Osteoblast (primary cell): ENCODE results near the gene MIPEP. TPM values are rescaled to one million over a fixed set of nuclear protein-coding genes. Genes with fewer than 3 reads are reported as not detected.

Experiments
- DNase-seq: peaks from one replicate; pipeline ENCODE4 v3.0.0; 2011; ENCODE audit warnings: low spot score, mixed read lengths; ENCODE audit not compliant: insufficient read length; ENCODE audit errors: missing footprints
- H2AFZ ChIP-seq: 2 replicates; pipeline ENCODE4 v1.6.0; 2011; ENCODE audit warnings: mild to moderate bottlenecking, low read length
- H3K27ac ChIP-seq: 2 replicates; pipeline ENCODE4 v1.5.1; 2011; ENCODE audit warnings: mild to moderate bottlenecking, low read depth, low read length, moderate library complexity
- H3K27me3 ChIP-seq: 2 replicates; pipeline ENCODE4 v1.6.0; 2012; ENCODE audit warnings: mild to moderate bottlenecking, control low read depth, inconsistent platforms, low read length, moderate library complexity; ENCODE audit not compliant: insufficient read depth
- H3K36me3 ChIP-seq: 2 replicates; pipeline ENCODE4 v1.5.1; 2011; ENCODE audit warnings: mild to moderate bottlenecking, low read length, control low read depth, moderate library complexity; ENCODE audit not compliant: insufficient read depth
- H3K4me1 ChIP-seq: 2 replicates; pipeline ENCODE4 v1.5.1; 2011; ENCODE audit warnings: mild to moderate bottlenecking, low read length, control low read depth, moderate library complexity; ENCODE audit not compliant: insufficient read depth
- H3K4me2 ChIP-seq: 2 replicates; pipeline ENCODE4 v1.6.0; 2011; ENCODE audit warnings: mild to moderate bottlenecking, low read length; ENCODE audit not compliant: insufficient read depth
- H3K4me3 ChIP-seq: fragments of 200-600 bp; sonication (generic); 3 replicates; pipeline ENCODE4 v1.5.1; 2012; ENCODE audit warnings: mild to moderate bottlenecking, low read length, inconsistent platforms; ENCODE audit not compliant: insufficient read depth
- H3K79me2 ChIP-seq: 2 replicates; pipeline ENCODE4 v1.6.0; 2012; ENCODE audit warnings: mild to moderate bottlenecking, low read length, control low read depth, inconsistent platforms; ENCODE audit not compliant: insufficient read depth
- H3K9me3 ChIP-seq: 2 replicates; pipeline ENCODE4 v1.5.1; 2011; ENCODE audit warnings: low read depth, low read length, control low read depth
- H4K20me1 ChIP-seq: 2 replicates; pipeline ENCODE4 v1.6.0; 2012; ENCODE audit warnings: mild to moderate bottlenecking, low read length, control low read depth; ENCODE audit not compliant: insufficient read depth
- total RNA-seq: library from RNA; depleted of rRNA; stranded (reverse); fragments of >200 nt; gene quantifications from 2 replicates; pipeline ENCODE4 v1.2.3, GENCODE V29; 2012
- TF ChIP-seq, protein P1 (sequence below): IDR thresholded peaks from 2 replicates; pipeline ENCODE4 v1.5.1; 2011; ENCODE audit warnings: mild to moderate bottlenecking, low read depth, low read length, moderate library complexity; ENCODE audit errors: extremely low read depth

The MIPEP gene
- total RNA-seq, 1 donor, result 29.3 TPM

DNA sequence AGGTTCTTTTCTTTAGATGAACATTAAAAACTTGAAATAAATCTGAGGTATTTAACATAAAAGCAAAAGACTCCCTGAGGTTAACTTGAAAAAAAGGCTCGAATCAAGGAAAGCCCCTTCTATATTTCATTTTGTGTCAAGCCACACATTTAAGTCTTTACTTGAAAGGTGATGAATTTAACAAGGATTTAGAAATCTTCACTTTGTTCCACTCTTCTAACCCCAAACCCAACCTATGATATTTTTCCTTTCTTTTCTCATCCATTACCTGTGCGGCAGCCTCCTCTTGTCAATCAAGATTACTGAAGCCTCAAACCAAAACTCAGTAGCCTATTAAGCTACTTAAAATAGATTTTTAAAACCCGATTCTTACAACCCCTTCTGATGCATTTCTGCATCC, 33.8 kb downstream of the MIPEP start:
- no peaks in the 10 kb centered on the region for H3K9me3 ChIP-seq
- H2AFZ ChIP-seq, result no peak overlapping the region
- TF ChIP-seq, protein P1, sequence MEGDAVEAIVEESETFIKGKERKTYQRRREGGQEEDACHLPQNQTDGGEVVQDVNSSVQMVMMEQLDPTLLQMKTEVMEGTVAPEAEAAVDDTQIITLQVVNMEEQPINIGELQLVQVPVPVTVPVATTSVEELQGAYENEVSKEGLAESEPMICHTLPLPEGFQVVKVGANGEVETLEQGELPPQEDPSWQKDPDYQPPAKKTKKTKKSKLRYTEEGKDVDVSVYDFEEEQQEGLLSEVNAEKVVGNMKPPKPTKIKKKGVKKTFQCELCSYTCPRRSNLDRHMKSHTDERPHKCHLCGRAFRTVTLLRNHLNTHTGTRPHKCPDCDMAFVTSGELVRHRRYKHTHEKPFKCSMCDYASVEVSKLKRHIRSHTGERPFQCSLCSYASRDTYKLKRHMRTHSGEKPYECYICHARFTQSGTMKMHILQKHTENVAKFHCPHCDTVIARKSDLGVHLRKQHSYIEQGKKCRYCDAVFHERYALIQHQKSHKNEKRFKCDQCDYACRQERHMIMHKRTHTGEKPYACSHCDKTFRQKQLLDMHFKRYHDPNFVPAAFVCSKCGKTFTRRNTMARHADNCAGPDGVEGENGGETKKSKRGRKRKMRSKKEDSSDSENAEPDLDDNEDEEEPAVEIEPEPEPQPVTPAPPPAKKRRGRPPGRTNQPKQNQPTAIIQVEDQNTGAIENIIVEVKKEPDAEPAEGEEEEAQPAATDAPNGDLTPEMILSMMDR, result no peak
- DNase-seq, result no peak
- H3K36me3 ChIP-seq, result no peaks in the 10 kb centered on the region
- peaks cover 4% of the 10 kb centered on the region for H3K4me1 ChIP-seq
- no peaks in the 10 kb centered on the region for H3K27me3 ChIP-seq
- H3K27ac ChIP-seq, result no peak overlapping the region
- no peaks in the 10 kb centered on the region for H4K20me1 ChIP-seq
- no peak overlapping the region for H3K4me3 ChIP-seq
- no peak overlapping the region for H3K4me2 ChIP-seq
- no peaks in the 10 kb centered on the region for H3K79me2 ChIP-seq

DNA sequence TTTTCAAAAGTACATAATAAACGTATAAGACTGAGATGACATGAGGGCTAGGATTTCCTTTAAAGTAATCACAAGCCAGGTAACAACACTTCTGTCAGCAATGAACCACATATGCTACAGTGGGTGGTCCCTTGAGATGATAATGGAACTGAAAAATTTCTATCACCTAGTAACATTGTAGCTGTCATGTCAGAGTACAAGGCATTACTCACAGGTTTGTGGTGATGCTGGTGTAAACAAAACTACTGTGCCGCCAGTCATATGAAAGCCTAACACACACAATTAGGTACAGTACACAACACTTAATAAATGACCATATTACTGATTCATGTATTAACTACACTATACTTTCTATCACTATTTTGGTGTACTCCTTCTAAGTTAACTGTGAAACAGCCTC, 36.8 kb downstream of the MIPEP start:
- Histone ChIP-seq H4K20me1 (no peaks in the 10 kb centered on the region), H3K36me3 (no peaks in the 10 kb centered on the region)

GRCh38 chr13:23851106-23851505, 38.1 kb downstream of the MIPEP start:
- Histone ChIP-seq H3K4me3 (no peak overlapping the region), H3K27ac (no peak overlapping the region), H3K27me3 (no peaks in the 10 kb centered on the region), H2AFZ (no peak overlapping the region), H4K20me1 (no peaks in the 10 kb centered on the region), H3K9me3 (no peaks in the 10 kb centered on the region), H3K4me1 (peaks cover 4% of the 10 kb centered on the region), H3K36me3 (no peaks in the 10 kb centered on the region), H3K4me2 (no peak overlapping the region), H3K79me2 (no peaks in the 10 kb centered on the region)
- DNase-seq, result no peak
- TF ChIP-seq, protein P1, result no peak

More for the DNA sequence above, 36.8 kb downstream of the MIPEP start:
- no peaks in the 10 kb centered on the region for H3K27me3 ChIP-seq
- H3K27ac ChIP-seq, result no peak overlapping the region
- TF ChIP-seq, protein P1, result no peak
- no peak overlapping the region for H3K4me3 ChIP-seq
- H3K79me2 ChIP-seq, result no peaks in the 10 kb centered on the region
- no peak for DNase-seq
- H3K9me3 ChIP-seq, result no peaks in the 10 kb centered on the region
- H3K4me1 ChIP-seq, result peaks cover 4% of the 10 kb centered on the region
- no peak overlapping the region for H3K4me2 ChIP-seq
- no peak overlapping the region for H2AFZ ChIP-seq

- TF ChIP-seq, protein P1, result no peak
- H3K27ac ChIP-seq, result no peak overlapping the region
- H3K36me3 ChIP-seq, result no peaks in the 10 kb centered on the region
- peaks cover 4% of the 10 kb centered on the region for H3K4me1 ChIP-seq
- H3K4me2 ChIP-seq, result no peak overlapping the region
- no peaks in the 10 kb centered on the region for H3K79me2 ChIP-seq
- no peak overlapping the region for H3K4me3 ChIP-seq
- H4K20me1 ChIP-seq, result no peaks in the 10 kb centered on the region
- no peak overlapping the region for H2AFZ ChIP-seq
- DNase-seq, result no peak
- H3K27me3 ChIP-seq, result no peaks in the 10 kb centered on the region
- no peaks in the 10 kb centered on the region for H3K9me3 ChIP-seq
These were observed 39.1 kb downstream of the MIPEP start for GRCh38 chr13:23850134-23850533.
